ENCODE data around the gene FAM240A.

DNA sequence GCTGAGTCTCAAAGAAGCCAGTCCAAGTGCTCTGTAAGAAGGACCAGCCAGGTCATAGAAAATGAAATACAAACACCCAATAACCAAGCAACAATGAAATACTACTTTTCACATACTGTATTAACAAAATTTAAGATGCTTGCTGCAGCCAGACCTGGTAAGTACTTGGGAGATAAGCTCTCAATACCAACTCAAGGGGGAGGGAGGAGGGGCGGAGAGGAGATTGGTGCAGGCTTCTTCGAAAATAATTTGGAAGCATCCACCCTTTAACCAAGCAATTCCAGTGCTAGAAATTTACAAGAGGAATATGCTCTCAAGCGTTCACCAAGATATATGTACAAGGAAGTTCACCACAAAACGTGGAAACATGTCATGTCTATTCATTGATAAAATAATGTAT is 38.6 kb upstream of the FAM240A start:
- TF ChIP-seq, protein P1, sequence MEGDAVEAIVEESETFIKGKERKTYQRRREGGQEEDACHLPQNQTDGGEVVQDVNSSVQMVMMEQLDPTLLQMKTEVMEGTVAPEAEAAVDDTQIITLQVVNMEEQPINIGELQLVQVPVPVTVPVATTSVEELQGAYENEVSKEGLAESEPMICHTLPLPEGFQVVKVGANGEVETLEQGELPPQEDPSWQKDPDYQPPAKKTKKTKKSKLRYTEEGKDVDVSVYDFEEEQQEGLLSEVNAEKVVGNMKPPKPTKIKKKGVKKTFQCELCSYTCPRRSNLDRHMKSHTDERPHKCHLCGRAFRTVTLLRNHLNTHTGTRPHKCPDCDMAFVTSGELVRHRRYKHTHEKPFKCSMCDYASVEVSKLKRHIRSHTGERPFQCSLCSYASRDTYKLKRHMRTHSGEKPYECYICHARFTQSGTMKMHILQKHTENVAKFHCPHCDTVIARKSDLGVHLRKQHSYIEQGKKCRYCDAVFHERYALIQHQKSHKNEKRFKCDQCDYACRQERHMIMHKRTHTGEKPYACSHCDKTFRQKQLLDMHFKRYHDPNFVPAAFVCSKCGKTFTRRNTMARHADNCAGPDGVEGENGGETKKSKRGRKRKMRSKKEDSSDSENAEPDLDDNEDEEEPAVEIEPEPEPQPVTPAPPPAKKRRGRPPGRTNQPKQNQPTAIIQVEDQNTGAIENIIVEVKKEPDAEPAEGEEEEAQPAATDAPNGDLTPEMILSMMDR (IDR thresholded peaks at IDR 0.05), result no peak
- no peak for TF ChIP-seq POLR2A (IDR thresholded peaks at IDR 0.05)

Data from tibial nerve (tissue), 3 donors.